Caco-2 (cell line): Measurements from ENCODE around the gene SPATA19. TPM values are rescaled to one million over a fixed set of nuclear protein-coding genes. Genes with fewer than 3 reads are reported as not detected.

Source experiments
- BruUV-seq: library from RNA; stranded (reverse); fragments of 400-500 nt; replicated peaks from 2 replicates; lab custom pipeline; 2021; lab: Mats Ljungman, UMichigan
- CTCF ChIA-PET: fragments of 300-600 bp; sonication (Branson Sonifier 250); formaldehyde crosslinking; loops from one replicate; lab custom pipeline; 2022; ENCODE audit warnings: antibody characterized with exemption; lab: Charles Lee
- POLR2A ChIA-PET: fragments of 300-600 bp; sonication (Branson Sonifier 250); formaldehyde crosslinking; loops from one replicate; lab custom pipeline; 2022; ENCODE audit warnings: antibody characterized with exemption; lab: Charles Lee
- DNase-seq, 2 experiments: peaks; one replicate each; pipeline versions ENCODE4 v3.0.0 to v3.0.0-alpha.2; 2020 to 2022
- H3K27me3 ChIP-seq: replicated peaks from 2 replicates; pipeline ENCODE4 v1.6.0; 2011; ENCODE audit warnings: low read length; ENCODE audit not compliant: control insufficient read depth, insufficient read depth
- H3K36me3 ChIP-seq: 2 replicates; pipeline ENCODE4 v1.5.1; 2011; ENCODE audit warnings: low read length; ENCODE audit not compliant: control insufficient read depth, insufficient read depth
- H3K4me1 ChIP-seq: fragments of 250-450 bp; sonication (Bioruptor Pico); 2 replicates; pipeline ENCODE4 v1.5.1; 2020; ENCODE audit warnings: mild to moderate bottlenecking
- H3K4me3 ChIP-seq: 2 replicates; pipeline ENCODE4 v1.5.1; 2011; ENCODE audit warnings: low read depth, mild to moderate bottlenecking, control low read depth, low read length
- H3K9me3 ChIP-seq: fragments of 250-450 bp; sonication (Bioruptor Pico); 2 replicates; pipeline ENCODE4 v1.5.1; 2020; ENCODE audit warnings: mild to moderate bottlenecking, moderate library complexity
- H3K27ac Mint-ChIP-seq: one replicate; pipeline ENCODE4 v1.8.0; 2022; ENCODE audit warnings: mixed read lengths; ENCODE audit not compliant: unreplicated experiment
- H3K27me3 Mint-ChIP-seq: one replicate; pipeline ENCODE4 v1.8.0; 2022; ENCODE audit warnings: mixed read lengths; ENCODE audit not compliant: insufficient read depth, unreplicated experiment
- H3K36me3 Mint-ChIP-seq: one replicate; pipeline ENCODE4 v1.8.0; 2022; ENCODE audit warnings: mild to moderate bottlenecking, mixed read lengths; ENCODE audit not compliant: insufficient read depth, unreplicated experiment
- H3K4me1 Mint-ChIP-seq: one replicate; pipeline ENCODE4 v1.8.0; 2022; ENCODE audit warnings: low read depth, mixed read lengths; ENCODE audit not compliant: unreplicated experiment
- H3K4me3 Mint-ChIP-seq: one replicate; pipeline ENCODE4 v1.8.0; 2022; ENCODE audit warnings: mild to moderate bottlenecking, moderate library complexity, mixed read lengths; ENCODE audit not compliant: unreplicated experiment
- H3K9me3 Mint-ChIP-seq: one replicate; pipeline ENCODE4 v1.8.0; 2022; ENCODE audit warnings: mixed read lengths; ENCODE audit not compliant: unreplicated experiment
- intact Hi-C: fragments of 100-400 bp; cut with micrococcal nuclease; formaldehyde crosslinking; loops from one replicate; pipeline ENCODE4 v1.10.0; 2022; ENCODE audit not compliant: unreplicated experiment
- total RNA-seq: library from RNA; stranded (reverse); gene quantifications from 2 replicates; pipeline ENCODE4 v1.2.3, GENCODE V29; 2022
- TF ChIP-seq, protein P1 (sequence below), 2 experiments: fragments of 200-600 bp in 1 of 2; IDR thresholded peaks; 1 replicate in 1 of 2; 2 replicates in 1 of 2; pipeline versions ENCODE4 v1.5.1 to v1.8.0; 2011 to 2022; ENCODE audit warnings: antibody characterized with exemption in 1 of 2, control low read depth in 1 of 2, inconsistent platforms in 1 of 2, low read depth in 1 of 2, low read length in 1 of 2, mild to moderate bottlenecking in 1 of 2, moderate library complexity in 1 of 2; ENCODE audit not compliant: insufficient read depth in 1 of 2, severe bottlenecking in 1 of 2, unreplicated experiment in 1 of 2

SPATA19 gene
- total RNA-seq, 1 experiment from 2014 or later: not detected

DNA sequence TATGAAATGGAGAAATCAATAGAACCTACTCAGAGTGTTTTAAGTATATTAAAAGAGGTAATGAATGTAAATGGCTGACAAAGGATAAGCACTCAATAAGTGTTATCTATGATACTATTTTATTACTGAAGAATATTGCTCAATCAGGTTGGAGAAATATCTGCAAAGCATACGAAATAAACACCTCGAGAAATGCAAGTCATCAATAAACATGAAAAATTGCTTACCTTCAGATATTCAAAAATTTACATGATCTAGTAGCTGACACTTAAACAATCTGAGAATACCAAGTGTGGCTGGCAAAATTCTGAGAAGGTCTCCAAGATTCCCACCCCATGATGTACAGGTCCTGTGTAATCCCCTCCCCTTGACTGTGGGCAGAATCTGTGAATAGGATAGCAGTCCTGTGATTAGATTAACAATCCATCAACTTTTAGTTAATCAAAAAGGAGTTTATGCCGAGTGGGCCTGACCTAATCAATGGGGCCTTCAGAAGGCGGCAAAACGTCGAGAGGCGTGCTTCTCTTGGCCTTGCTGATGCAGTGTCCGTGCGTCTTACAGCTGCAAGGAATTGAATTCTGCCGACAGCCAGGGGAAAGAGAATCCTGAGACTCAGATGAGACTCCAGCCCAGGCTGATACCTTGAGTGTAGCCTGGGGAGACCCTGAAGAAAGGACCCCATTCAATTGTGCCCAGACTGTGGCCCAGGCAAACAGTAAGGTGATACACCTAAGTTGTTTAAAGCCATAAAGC, 49.1 kb downstream of the SPATA19 start:
- Mint-ChIP-seq H3K4me1 (no peaks in the 10 kb centered on the region), H3K4me3 (no peak overlapping the region), H3K27me3 (peaks cover 3% of the 10 kb centered on the region), H3K9me3 (peaks cover 13% of the 10 kb centered on the region), H3K36me3 (no peaks in the 10 kb centered on the region), H3K27ac (no peak overlapping the region)
- no peak for DNase-seq
- no peaks in the 10 kb centered on the region for H3K36me3 ChIP-seq
- ChIA-PET POLR2A (no interaction called here), CTCF (no interaction called here)
- intact Hi-C loops: no loop called here
- no peaks in the 10 kb centered on the region for H3K4me1 ChIP-seq
- peaks cover 26% of the 10 kb centered on the region for H3K9me3 ChIP-seq
- no TSS peak for BruUV-seq
- H3K27me3 ChIP-seq: no peaks in the 10 kb centered on the region
- TF ChIP-seq, protein P1, sequence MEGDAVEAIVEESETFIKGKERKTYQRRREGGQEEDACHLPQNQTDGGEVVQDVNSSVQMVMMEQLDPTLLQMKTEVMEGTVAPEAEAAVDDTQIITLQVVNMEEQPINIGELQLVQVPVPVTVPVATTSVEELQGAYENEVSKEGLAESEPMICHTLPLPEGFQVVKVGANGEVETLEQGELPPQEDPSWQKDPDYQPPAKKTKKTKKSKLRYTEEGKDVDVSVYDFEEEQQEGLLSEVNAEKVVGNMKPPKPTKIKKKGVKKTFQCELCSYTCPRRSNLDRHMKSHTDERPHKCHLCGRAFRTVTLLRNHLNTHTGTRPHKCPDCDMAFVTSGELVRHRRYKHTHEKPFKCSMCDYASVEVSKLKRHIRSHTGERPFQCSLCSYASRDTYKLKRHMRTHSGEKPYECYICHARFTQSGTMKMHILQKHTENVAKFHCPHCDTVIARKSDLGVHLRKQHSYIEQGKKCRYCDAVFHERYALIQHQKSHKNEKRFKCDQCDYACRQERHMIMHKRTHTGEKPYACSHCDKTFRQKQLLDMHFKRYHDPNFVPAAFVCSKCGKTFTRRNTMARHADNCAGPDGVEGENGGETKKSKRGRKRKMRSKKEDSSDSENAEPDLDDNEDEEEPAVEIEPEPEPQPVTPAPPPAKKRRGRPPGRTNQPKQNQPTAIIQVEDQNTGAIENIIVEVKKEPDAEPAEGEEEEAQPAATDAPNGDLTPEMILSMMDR (IDR thresholded peaks at IDR 0.05; ENCODE audit: insufficient read depth in 1 of 2, low read depth in 1 of 2, low read length in 1 of 2, severe bottlenecking in 1 of 2, unreplicated experiment in 1 of 2): no peak
- H3K4me3 ChIP-seq: no peak overlapping the region

DNA sequence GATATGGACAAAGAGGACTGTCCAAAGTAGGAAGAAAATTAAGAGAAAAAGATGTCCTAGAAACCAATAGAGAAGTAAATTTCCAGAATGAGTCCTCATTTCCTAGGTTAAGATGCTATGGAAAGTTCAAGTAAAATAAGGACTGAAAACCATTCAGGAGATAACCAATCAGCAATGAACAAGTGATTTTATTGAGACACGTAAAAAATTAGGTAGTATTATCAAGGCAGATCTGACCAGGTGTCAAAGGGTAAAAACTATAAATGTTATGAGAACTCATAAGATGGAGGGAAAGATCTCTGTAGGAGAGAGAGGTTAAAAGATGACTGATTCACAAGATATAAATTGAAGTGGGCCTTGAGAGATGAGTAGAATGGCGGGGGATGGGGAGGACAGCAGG, 50.2 kb downstream of the SPATA19 start:
- no peaks in the 10 kb centered on the region for H3K4me1 Mint-ChIP-seq

DNA sequence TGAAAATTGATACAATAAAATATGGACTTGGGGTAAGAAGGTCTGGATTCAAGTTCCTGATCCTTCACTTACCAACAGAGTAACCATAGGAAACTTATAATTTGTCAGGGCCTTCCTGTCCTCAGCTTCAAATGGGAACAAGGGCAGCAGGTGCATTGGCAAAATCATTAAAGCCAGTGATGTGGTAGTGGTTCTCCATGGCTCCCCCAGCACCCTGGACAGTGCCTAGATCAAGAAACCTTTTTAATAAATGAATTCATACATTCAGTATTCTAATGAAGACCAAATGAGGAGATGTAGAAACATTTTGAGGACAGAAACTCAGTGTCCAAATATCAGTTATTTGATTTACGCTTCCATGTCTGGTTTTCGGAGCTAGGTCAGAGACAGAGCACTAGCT, 51.1 kb downstream of the SPATA19 start:
- no peaks in the 10 kb centered on the region for H3K36me3 ChIP-seq
- no peaks in the 10 kb centered on the region for H3K4me1 Mint-ChIP-seq
- POLR2A ChIA-PET: no interaction called here
- H3K4me3 Mint-ChIP-seq: no peak overlapping the region
- DNase-seq: no peak
- H3K36me3 Mint-ChIP-seq: no peaks in the 10 kb centered on the region
- H3K9me3 ChIP-seq: peaks cover 26% of the 10 kb centered on the region
- no peak overlapping the region for H3K27ac Mint-ChIP-seq
- CTCF ChIA-PET: interaction anchor here (1.1 kb wide), 1 partner anchor 27 kb away, joined by 3 read pairs; no protein-coding TSS in a partner anchor
- no peaks in the 10 kb centered on the region for H3K4me1 ChIP-seq
- TF ChIP-seq, protein P1 (IDR thresholded peaks at IDR 0.05; ENCODE audit: insufficient read depth in 1 of 2, low read depth in 1 of 2, low read length in 1 of 2, severe bottlenecking in 1 of 2, unreplicated experiment in 1 of 2): no peak
- BruUV-seq: no TSS peak
- H3K27me3 ChIP-seq: no peaks in the 10 kb centered on the region
- H3K4me3 ChIP-seq: no peak overlapping the region
- peaks cover 3% of the 10 kb centered on the region for H3K27me3 Mint-ChIP-seq
- intact Hi-C loops: no loop called here
- H3K9me3 Mint-ChIP-seq: peaks cover 13% of the 10 kb centered on the region

More for the DNA sequence above, 50.2 kb downstream of the SPATA19 start:
- Histone ChIP-seq H3K27me3 (no peaks in the 10 kb centered on the region), H3K36me3 (no peaks in the 10 kb centered on the region), H3K4me3 (no peak overlapping the region), H3K9me3 (peaks cover 26% of the 10 kb centered on the region), H3K4me1 (no peaks in the 10 kb centered on the region)
- TF ChIP-seq, protein P1 (IDR thresholded peaks at IDR 0.05; ENCODE audit: insufficient read depth in 1 of 2, low read depth in 1 of 2, low read length in 1 of 2, severe bottlenecking in 1 of 2, unreplicated experiment in 1 of 2): no peak
- Mint-ChIP-seq H3K9me3 (peaks cover 13% of the 10 kb centered on the region), H3K36me3 (no peaks in the 10 kb centered on the region), H3K4me3 (no peak overlapping the region), H3K27ac (no peak overlapping the region), H3K27me3 (peaks cover 3% of the 10 kb centered on the region)
- ChIA-PET CTCF (no interaction called here), POLR2A (no interaction called here)
- intact Hi-C loops: no loop called here
- no peak for DNase-seq
- BruUV-seq: no TSS peak
